Testis (tissue), 3 donors: ENCODE data around the gene GNA12. TPM values are rescaled to one million over a fixed set of nuclear protein-coding genes. Genes with fewer than 3 reads are reported as not detected.

Experiments used
- DNase-seq: peaks from one replicate; pipeline ENCODE4 v3.0.0-alpha.2; 2019
- H3K27ac ChIP-seq, 2 donors: fragments of 200-600 bp; sonication (generic); one replicate each; pipeline ENCODE4 v1.5.1; 2019
- H3K27me3 ChIP-seq: fragments of 200-600 bp; sonication (generic); one replicate; pipeline ENCODE4 v1.5.1; 2019
- H3K36me3 ChIP-seq: fragments of 200-600 bp; sonication (generic); one replicate; pipeline ENCODE4 v1.5.1; 2017; ENCODE audit warnings: low read depth; ENCODE audit errors: missing control alignments
- H3K4me1 ChIP-seq: fragments of 200-600 bp; sonication (generic); one replicate; pipeline ENCODE4 v1.5.1; 2019
- H3K4me3 ChIP-seq, 2 donors: fragments of 200-600 bp; sonication (generic); one replicate each; pipeline ENCODE4 v1.5.1; 2017 to 2019
- H3K9me3 ChIP-seq: fragments of 200-600 bp; sonication (generic); one replicate; pipeline ENCODE4 v1.5.1; 2017
- POLR2A ChIP-seq: fragments of 450-650 bp; IDR thresholded peaks from one replicate; pipeline ENCODE4 v1.6.1; 2017; ENCODE audit warnings: antibody characterized with exemption, mild to moderate bottlenecking, moderate library complexity
- WGBS, 2 donors: methylation state at CpG; one replicate each; pipeline ENCODE4 v1.1.5; 2018; 5-methylcytosine and 5-hydroxymethylcytosine counted together
- intact Hi-C: fragments of 100-400 bp; cut with DNase I; formaldehyde crosslinking; loops from one replicate; pipeline ENCODE4 v1.15.1; 2023; ENCODE audit warnings: low total_unique reads
- polyA plus RNA-seq: library from polyadenylated mRNA; stranded (reverse); fragments of 350-450 nt; fragmentation: Illumina TruSeq; extraction: RNeasy Lipid Tissue Mini Kit (QIAGEN cat#74804); gene quantifications from one replicate; pipeline ENCODE4 v1.2.3, GENCODE V29; 2014; ENCODE audit warnings: low read depth, low replicate concordance; ENCODE audit not compliant: insufficient read depth
- total RNA-seq, 2 donors: library from RNA; depleted of rRNA; stranded (reverse); fragments of >200 nt; gene quantifications; one replicate each; pipeline ENCODE4 v1.2.3, GENCODE V29; 2016
- TF ChIP-seq, protein P1 (sequence below), 3 experiments: fragments of 450-650 bp in 2 of 3; fragments of 200-600 bp in 1 of 3; sonication (generic) in 1 of 3; IDR thresholded peaks; one replicate each; pipeline ENCODE4 v1.5.1; 2016 to 2019; ENCODE audit warnings: antibody characterized with exemption in 3 of 3, mild to moderate bottlenecking in 2 of 3, moderate library complexity in 1 of 3

The GNA12 gene
- total and polyA plus RNA-seq, 3 donors from 2014 or later: 50.0 to 69.6 (median 53.2) TPM

DNA sequence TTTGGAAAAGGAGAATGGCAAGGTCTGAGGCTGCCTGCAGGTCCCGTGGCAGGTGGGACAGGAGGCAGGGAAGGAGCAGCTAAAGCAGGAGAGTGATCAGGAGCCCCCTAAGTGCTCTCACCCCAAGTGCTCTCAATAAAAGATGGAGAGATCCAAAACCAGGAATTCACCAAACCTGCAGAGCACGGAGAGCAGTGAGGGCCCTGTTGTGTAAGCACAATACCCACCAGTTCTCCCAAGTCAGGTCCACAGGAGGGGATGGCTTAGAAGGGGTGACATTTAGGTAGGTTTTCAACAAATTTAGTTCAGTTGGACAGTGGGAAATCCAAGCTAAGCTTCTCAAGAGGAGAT lies 40.8 kb downstream of the GNA12 start:
- Histone ChIP-seq H3K27ac (peak overlapping the region; percentile 2 to 62), H3K4me1 (peaks cover 49% of the 10 kb centered on the region)

DNA sequence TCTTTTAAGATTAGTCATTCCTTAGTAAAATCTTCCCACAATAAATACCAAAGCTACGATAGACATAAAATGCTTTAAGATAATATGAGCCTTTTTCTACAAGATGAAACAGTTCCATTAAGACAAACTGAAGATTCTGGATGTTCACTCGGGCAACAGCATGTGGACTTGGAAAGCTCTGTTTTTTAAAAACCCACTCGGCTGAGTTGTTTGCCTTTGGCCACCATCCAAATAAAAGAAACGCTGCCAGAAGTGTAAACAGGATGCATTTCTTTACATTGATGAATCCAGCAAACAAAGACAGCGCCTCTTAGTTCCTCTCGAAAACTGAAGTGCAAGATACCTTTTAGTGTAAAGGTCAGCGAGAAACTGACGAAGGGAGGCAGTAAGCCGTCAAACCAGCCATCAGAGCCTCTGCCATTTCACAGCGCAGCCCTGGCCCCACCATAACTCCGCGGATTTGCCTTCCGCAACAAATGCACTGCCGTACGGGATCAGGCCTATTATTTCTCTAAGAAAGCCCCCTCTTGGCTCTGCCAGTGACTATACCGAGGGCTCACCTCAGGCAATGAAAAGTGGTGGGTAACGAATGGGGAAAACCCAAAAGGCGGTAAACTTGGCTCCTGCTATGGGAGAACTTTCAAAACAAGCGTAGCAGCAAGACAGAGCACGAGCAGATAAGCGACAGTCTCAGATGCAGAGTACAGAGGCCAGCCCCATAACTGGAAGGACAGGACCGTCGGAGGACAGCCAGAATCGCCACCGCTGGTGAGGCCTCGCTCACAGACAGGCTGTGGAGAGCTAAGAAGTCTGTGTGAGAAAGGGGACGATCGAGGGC lies 41.4 kb downstream of the GNA12 start:
- Histone ChIP-seq H3K4me1 (peaks cover 49% of the 10 kb centered on the region), H3K27ac (peak overlapping the region; percentile 2 to 62), H3K27me3 (no peaks in the 10 kb centered on the region), H3K4me3 (no peak overlapping the region), H3K36me3 (no peaks in the 10 kb centered on the region), H3K9me3 (no peaks in the 10 kb centered on the region)
- 59 to 64% methylated on average over 28 of the region's 28 CpGs for WGBS, 2 donors
- intact Hi-C loops: no loop called here
- DNase-seq: no peak
- no peak for TF ChIP-seq POLR2A
- TF ChIP-seq, protein P1, sequence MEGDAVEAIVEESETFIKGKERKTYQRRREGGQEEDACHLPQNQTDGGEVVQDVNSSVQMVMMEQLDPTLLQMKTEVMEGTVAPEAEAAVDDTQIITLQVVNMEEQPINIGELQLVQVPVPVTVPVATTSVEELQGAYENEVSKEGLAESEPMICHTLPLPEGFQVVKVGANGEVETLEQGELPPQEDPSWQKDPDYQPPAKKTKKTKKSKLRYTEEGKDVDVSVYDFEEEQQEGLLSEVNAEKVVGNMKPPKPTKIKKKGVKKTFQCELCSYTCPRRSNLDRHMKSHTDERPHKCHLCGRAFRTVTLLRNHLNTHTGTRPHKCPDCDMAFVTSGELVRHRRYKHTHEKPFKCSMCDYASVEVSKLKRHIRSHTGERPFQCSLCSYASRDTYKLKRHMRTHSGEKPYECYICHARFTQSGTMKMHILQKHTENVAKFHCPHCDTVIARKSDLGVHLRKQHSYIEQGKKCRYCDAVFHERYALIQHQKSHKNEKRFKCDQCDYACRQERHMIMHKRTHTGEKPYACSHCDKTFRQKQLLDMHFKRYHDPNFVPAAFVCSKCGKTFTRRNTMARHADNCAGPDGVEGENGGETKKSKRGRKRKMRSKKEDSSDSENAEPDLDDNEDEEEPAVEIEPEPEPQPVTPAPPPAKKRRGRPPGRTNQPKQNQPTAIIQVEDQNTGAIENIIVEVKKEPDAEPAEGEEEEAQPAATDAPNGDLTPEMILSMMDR (IDR thresholded peaks at IDR 0.05): no peak

More for the DNA sequence above, 40.8 kb downstream of the GNA12 start:
- no peaks in the 10 kb centered on the region for H3K9me3 ChIP-seq
- TF ChIP-seq POLR2A: no peak
- TF ChIP-seq, protein P1 (IDR thresholded peaks at IDR 0.05): no peak
- H3K36me3 ChIP-seq: no peaks in the 10 kb centered on the region
- 80 to 83% methylated on average over 2 of the region's 2 CpGs for WGBS, 2 donors
- intact Hi-C loops: no loop called here
- no peak overlapping the region for H3K4me3 ChIP-seq
- no peak for DNase-seq
- H3K27me3 ChIP-seq: no peaks in the 10 kb centered on the region

DNA sequence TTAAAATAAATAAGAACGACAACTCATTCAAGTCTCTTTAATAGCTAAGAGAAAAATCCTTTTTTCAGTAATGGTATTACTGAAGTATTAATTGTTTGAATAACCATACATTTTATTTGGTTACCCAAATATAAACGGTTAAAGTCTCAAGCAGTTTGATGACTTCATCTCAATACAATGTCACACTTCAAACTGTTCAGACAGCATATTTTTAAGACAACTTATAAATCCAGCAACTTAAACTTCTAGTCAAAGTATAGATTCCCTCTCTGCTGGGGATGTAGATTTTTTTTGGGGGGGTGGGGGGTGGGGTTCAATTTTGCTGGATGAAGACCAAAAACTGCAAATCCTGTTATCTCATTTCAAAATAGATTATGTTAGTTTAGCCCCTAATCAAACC lies 42.0 kb downstream of the GNA12 start:
- 58 to 68% methylated on average over 2 of the region's 2 CpGs for WGBS, 2 donors
- H3K27me3 ChIP-seq: no peaks in the 10 kb centered on the region
- intact Hi-C loops: no loop called here
- H3K9me3 ChIP-seq: no peaks in the 10 kb centered on the region
- H3K27ac ChIP-seq: peak overlapping the region in 1 of 2 donors; percentile 62
- TF ChIP-seq, protein P1 (IDR thresholded peaks at IDR 0.05): no peak
- TF ChIP-seq POLR2A: no peak
- no peaks in the 10 kb centered on the region for H3K36me3 ChIP-seq
- no peak overlapping the region for H3K4me3 ChIP-seq
- no peak for DNase-seq
- H3K4me1 ChIP-seq: peaks cover 50% of the 10 kb centered on the region

DNA sequence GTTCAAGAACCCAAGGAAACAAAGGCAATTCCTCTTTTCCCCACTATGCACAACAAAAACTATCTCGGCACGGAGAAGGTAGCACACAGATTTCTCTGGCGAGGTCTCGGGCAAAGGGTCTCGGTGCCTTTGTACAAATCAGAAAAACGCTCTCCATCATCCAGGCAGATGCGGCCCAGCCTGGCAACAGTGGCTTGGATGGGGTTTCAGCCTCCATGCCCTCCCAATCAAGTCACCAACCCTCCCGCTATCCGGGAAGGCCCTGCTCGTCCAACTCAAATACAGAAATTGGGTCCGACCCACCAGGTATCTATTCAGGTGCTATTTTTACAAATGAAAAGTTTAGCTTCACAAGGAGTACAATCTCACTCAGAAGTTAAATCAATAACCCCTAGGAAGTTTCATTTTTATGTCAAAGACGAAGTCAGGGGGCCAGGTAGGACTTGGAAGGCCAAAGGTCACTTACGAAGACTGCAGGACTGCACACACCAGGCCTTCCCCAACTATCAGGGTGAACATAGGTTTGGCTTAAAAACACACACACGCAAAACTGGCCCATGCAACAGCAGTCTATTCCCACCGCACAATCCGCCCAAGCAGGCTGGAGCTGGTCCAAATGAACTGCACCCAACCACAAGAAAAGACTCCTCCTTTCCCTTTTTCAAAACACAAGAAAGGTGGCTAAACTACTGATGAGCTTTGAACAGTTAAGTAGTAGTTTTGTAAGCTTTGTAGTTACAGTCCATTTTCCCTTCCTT lies 43.0 kb downstream of the GNA12 start:
- Histone ChIP-seq H3K4me1 (peaks cover 59% of the 10 kb centered on the region), H3K36me3 (no peaks in the 10 kb centered on the region), H3K4me3 (no peak overlapping the region), H3K27ac (peak overlapping the region in 1 of 2 donors; percentile 46), H3K9me3 (no peaks in the 10 kb centered on the region), H3K27me3 (no peaks in the 10 kb centered on the region)
- 78 to 83% methylated on average over 16 of the region's 16 CpGs for WGBS, 2 donors
- intact Hi-C loops: no loop called here
- TF ChIP-seq, protein P1 (IDR thresholded peaks at IDR 0.05): no peak
- TF ChIP-seq POLR2A: no peak
- DNase-seq: peak; percentile 68
